ENCODE measurements around the gene UBIAD1.
A peak's percentile ranks its signal among the peaks of the same experiment; 100 is the strongest.

UBIAD1 gene

DNA sequence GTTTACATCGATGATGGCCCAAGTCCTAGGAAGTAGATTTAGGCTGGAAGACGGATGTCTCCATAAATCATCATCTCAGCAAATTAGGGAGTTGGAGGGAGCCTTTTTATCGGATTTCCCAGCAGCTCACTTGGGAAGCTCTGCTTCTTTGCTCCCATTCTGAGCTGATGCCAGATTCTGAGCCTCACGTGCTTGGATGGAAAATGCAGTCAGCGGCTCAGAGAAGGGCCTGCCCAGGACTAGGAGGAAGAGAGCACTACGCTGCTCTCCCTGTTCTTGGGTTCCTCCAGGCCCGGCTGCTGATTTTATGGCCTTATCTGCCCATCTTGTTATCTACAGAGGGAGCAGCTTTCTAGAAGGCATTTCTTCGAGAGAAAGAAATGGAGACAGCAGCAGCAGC is 42.0 kb downstream of the UBIAD1 start:
- DNase-seq: no peak

GRCh38 chr1:11316701-11317100 is 43.7 kb downstream of the UBIAD1 start:
- DNase-seq: no peak

GRCh38 chr1:11318982-11319381 is 46.0 kb downstream of the UBIAD1 start:
- no peak for DNase-seq

GRCh38 chr1:11320153-11320936 is 47.3 kb downstream of the UBIAD1 start:
- DNase-seq: peak; percentile 7

GRCh38 chr1:11321656-11322491 is 48.9 kb downstream of the UBIAD1 start:
- DNase-seq: no peak

GRCh38 chr1:11324567-11325165 is 51.7 kb downstream of the UBIAD1 start:
- DNase-seq: no peak

DNA sequence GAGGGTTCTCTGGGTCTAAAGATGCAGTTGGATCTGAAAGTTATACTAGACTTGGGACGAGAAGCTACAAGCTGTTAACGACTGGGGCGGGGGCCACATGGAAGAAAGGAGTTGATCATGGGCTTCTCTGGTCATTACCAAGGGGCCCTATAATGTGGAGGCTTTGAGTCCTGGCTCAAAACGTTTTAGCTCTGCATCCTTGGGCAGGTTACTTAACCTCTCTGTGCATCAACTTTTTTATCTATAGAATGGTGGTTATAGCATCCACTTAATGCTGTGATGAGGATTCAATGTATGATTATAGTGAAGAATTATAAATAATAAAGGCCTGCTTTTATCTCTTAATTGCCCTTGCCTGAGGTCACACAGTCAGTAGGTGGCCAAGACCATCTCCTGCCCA is 53.1 kb downstream of the UBIAD1 start:
- no peak for DNase-seq

- DNase-seq: no peak
Measured at GRCh38 chr1:11328444-11328843, 55.4 kb downstream of the UBIAD1 start.

DNA sequence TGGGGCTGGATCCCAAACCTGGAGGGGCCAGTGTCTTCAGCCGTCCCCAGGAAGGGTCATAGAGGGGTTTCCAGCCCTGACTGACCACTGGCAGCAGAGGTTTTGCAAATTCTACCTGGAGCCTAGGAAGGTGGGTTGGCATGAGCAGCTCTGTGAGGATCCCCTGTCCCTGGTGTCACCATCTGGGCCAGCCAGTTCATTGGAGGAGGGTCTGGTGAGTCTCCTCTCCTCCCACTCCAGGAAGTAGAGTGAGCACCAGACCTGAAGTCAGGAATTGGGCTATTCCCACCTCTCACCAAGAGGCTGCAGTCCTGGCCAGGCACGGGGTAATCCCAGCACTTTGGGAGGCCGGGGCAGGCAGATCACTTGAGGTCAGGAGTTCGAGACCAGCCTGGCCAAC is 57.4 kb downstream of the UBIAD1 start:
- no peak for DNase-seq

GRCh38 chr1:11331036-11331944 is 58.3 kb downstream of the UBIAD1 start:
- no peak for DNase-seq

DNA sequence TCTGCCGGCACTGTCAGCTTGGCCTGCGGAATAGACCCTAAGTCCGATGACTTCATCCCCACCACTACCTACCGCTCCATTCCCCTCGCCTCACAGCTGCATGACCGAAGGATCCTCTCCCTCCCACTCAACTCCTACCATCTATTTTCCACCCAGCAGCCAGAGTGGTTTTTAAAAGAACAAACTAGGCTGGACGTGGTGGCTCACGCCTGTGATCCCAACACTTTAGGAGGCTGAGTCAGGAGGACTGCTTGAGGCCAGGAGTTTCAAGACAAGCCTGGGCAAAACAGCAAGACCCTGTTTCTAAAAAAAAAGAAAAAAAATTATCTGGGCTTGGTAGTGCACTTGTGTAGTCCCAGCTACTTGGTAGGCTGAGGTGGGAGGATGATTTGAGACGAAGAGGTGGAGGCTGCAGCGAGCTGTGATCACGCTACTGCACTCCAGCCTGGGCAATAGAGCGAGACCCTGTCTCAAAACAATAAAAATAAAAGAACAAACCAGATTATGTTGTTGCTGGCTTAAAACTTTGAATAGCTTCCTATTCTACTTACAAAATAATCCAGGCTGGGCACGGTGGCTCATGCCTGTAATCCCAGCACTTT is 59.0 kb downstream of the UBIAD1 start:
- no peak for DNase-seq

GRCh38 chr1:11333631-11334030 is 60.6 kb downstream of the UBIAD1 start:
- no peak for DNase-seq

GRCh38 chr1:11334261-11334804 is 61.3 kb downstream of the UBIAD1 start:
- no peak for DNase-seq

DNA sequence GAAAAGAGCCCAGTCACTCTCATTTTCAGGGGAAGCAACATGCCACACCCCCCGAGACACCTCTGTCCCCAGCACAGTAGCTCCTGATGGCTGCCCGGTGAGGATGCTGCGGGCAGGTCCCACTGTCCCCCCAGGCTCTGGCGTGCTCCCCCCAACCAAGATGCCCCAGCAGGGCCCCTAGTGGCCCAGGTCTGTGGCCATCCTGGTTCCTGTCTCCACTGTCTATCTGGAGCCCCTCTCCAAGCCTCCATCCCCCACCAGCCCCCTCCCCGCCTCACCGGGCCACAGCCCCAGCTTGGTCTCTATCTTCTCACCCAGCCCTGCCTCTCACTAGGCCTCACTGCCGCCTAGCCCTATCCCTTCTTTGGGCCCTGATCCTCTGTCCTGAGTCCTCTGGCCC is 61.8 kb downstream of the UBIAD1 start:
- DNase-seq: no peak

- DNase-seq: no peak
Measured at GRCh38 chr1:11335417-11336056, 62.5 kb downstream of the UBIAD1 start.

DNA sequence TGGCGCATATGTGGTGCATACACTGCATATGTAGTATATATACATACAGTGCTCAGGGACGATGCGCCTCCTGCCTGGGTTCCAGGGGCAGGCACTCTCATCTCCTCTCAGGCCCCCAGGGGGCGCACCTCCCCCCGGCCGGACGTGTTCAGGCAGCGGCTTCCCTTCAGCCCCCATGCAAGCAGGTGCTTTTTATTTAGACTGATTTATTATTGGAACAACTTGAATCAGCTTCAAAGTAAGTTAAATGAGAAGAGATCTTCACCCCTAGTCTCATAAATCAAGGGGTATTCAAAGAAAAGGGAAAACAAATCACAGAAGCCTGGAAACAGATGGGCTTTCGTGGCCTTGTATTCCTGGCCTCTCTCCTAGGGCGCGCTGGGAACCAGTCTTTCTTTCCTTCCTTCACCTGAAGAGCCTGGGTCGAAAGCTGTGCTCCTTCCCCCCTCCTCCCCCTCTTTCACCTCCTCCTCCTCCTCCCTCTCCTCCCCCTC is 64.6 kb downstream of the UBIAD1 start:
- peak; percentile 59 for DNase-seq
